Measurements from ENCODE around the gene MARCHF10. TPM values are rescaled to one million over a fixed set of nuclear protein-coding genes. Genes with fewer than 3 reads are reported as not detected.

MARCHF10 gene
- total RNA-seq, 1 donor from 2014 or later: not detected

DNA sequence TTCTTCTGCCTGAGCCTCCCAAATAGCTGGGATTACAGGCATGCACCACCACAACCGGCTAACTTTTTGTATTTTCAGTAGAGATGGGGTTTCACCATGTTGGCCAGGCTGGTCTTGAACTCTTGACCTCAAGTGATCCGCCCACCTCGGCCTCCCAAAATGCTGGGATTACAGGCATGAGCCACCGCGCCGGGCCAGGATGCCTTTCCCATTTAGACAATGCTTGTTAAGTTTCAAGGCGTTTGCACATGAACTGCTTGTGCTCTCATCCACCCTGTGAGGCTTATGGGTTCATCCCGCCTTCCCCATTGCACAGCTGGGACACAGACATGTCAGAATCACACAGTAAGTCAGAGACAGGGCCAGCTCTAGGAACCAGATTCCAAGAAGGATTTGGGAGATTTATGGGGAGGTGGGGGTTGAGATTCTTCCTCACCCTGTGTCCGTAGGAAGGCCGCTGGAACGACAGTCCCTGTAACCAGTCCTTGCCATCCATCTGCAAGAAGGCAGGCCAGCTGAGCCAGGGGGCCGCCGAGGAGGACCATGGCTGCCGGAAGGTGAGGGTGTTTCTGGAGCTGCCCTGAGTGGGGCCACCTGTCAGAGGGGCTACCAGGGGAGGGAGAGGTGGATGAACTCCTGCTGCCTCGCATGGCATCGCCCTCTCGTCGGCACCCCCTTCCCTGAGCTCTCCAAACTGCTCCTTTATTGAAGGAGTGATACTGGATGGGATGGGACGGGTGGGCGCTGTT, 134.3 kb downstream of the MARCHF10 start:
- intact Hi-C loops (cut with DNase I): loop anchor here (5.0 kb wide), 1 partner anchor 734 kb away; no protein-coding TSS in a partner anchor
- no peak for DNase-seq (ENCODE audit: low spot score)

DNA sequence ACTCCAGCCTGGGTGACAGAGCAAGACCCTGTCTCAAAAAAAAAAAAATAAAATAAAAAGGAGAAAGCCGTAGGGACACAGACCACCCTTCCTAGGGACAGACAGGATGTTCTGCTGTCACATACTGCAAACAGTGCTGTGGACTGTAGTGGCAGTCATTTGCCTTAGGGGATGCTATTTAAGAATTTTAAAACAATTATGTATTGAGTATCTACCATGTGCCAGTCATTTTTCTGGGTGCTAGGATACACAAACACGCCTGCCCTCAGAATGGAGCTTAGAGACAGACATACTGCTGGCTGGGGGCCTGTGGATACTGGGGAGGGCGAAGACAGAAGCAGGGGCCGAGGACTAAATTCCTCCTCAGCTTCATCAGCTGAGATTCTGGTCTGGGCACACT, 135.2 kb downstream of the MARCHF10 start:
- intact Hi-C loops (cut with DNase I): loop anchor here (5.0 kb wide), 1 partner anchor 734 kb away; no protein-coding TSS in a partner anchor

GRCh38 chr17:62671553-62671952, 136.6 kb downstream of the MARCHF10 start:
- intact Hi-C loops (cut with DNase I): loop anchor here (5.0 kb wide), 1 partner anchor 736 kb away; no protein-coding TSS in a partner anchor
- no peak for DNase-seq (ENCODE audit: low spot score)

More for the DNA sequence above, 135.2 kb downstream of the MARCHF10 start:
- no peak for DNase-seq (ENCODE audit: low spot score)

DNA sequence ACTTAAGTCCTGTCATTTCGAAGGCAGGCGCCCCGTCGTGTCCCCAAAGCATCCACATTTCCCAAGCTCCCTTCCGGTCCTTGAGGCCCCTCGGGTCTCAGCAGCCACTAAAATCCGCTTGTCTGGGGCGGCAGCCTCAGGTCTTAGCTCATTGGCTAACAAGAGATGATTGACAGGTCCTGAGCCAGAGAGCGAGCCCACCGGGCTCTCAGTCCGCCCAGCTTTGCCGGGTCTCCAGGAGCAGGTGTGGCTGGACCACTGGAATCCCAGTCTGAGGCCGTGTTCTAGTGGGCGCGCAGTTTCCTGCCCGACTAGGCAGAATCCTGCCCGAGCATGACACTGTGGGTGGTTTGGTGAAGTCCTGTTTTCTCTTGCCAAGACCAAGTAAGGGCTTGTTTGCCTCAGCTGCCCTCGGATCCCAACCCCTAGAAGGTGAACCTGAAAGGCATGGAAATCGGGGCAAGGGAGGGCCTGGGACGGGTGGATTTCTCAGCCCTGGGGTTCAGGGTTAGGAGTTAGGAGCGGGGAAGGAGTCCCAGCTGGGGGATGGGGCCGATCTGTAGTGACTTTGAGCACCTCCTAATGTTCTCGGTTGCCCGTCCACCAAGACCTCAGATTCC, 137.8 kb downstream of the MARCHF10 start:
- no peak for DNase-seq (ENCODE audit: low spot score)
- intact Hi-C loops (cut with DNase I): loop anchor here (5.0 kb wide), 1 partner anchor 737 kb away; no protein-coding TSS in a partner anchor

- DNase-seq (ENCODE audit: low spot score): peak; percentile 20
Observed at GRCh38 chr17:62668091-62668804, 139.9 kb downstream of the MARCHF10 start.

GRCh38 chr17:62666801-62667591, 141.1 kb downstream of the MARCHF10 start:
- intact Hi-C loops (cut with DNase I): no loop called here
- DNase-seq (ENCODE audit: low spot score): peak; percentile 73

More at GRCh38 chr17:62668091-62668804, 139.9 kb downstream of the MARCHF10 start:
- intact Hi-C loops (cut with DNase I): no loop called here

DNA sequence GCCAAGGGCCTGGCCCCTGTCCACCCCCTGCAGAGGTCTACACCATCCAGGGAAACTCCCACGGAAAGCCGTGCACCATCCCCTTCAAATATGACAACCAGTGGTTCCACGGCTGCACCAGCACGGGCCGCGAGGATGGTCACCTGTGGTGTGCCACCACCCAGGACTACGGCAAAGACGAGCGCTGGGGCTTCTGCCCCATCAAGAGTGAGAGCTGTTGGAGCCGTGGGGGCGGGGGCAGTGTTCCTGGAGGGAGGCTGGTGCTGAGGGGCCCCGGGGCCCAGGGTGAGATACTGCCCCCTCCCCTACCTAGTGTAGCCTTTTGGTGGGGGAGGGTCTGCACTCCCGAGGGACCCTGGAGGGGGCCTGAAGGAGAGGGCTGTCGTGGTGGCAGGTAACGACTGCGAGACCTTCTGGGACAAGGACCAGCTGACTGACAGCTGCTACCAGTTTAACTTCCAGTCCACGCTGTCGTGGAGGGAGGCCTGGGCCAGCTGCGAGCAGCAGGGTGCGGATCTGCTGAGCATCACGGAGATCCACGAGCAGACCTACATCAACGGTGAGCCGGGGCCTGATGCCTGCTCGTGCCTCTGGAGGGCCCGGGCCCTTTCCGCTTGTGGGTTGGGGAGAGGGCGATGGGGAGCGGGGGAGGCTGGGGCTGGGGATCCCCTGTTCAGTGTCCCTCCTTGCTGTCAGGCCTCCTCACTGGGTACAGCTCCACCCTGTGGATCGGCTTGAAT, 141.9 kb downstream of the MARCHF10 start:
- intact Hi-C loops (cut with DNase I): no loop called here
- DNase-seq (ENCODE audit: low spot score): peak; percentile 20

GRCh38 chr17:62665599-62665998, 142.5 kb downstream of the MARCHF10 start:
- intact Hi-C loops (cut with DNase I): no loop called here
- peak; percentile 33 for DNase-seq (ENCODE audit: low spot score)

GRCh38 chr17:62664336-62665120, 143.6 kb downstream of the MARCHF10 start:
- DNase-seq (ENCODE audit: low spot score): no peak
- intact Hi-C loops (cut with DNase I): no loop called here

DNA sequence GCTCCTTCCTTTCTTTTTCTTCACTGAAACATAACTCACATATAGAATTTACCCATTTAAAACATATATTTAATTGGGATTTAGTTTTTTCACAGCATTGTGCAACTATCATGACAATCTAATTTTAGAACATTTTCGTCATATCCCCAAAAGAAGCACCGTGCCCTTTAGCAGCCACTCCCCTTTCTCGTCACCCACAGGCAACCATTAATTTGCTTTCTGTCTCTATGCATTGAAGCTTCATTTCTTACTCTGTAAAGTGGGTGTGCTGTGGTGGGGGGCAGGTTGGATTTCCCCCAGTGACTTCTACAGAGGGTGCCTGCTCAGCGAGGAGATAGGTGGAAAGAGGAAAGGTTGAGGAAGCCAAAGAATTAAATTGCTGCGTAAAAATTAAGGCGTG, 144.8 kb downstream of the MARCHF10 start:
- intact Hi-C loops (cut with DNase I): no loop called here
- no peak for DNase-seq (ENCODE audit: low spot score)

GRCh38 chr17:62662855-62663254, 145.3 kb downstream of the MARCHF10 start:
- intact Hi-C loops (cut with DNase I): no loop called here
- no peak for DNase-seq (ENCODE audit: low spot score)

GRCh38 chr17:62661337-62661736, 146.8 kb downstream of the MARCHF10 start:
- no peak for DNase-seq (ENCODE audit: low spot score)
- intact Hi-C loops (cut with DNase I): no loop called here

GRCh38 chr17:62660629-62661118, 147.4 kb downstream of the MARCHF10 start:
- intact Hi-C loops (cut with DNase I): no loop called here

DNA sequence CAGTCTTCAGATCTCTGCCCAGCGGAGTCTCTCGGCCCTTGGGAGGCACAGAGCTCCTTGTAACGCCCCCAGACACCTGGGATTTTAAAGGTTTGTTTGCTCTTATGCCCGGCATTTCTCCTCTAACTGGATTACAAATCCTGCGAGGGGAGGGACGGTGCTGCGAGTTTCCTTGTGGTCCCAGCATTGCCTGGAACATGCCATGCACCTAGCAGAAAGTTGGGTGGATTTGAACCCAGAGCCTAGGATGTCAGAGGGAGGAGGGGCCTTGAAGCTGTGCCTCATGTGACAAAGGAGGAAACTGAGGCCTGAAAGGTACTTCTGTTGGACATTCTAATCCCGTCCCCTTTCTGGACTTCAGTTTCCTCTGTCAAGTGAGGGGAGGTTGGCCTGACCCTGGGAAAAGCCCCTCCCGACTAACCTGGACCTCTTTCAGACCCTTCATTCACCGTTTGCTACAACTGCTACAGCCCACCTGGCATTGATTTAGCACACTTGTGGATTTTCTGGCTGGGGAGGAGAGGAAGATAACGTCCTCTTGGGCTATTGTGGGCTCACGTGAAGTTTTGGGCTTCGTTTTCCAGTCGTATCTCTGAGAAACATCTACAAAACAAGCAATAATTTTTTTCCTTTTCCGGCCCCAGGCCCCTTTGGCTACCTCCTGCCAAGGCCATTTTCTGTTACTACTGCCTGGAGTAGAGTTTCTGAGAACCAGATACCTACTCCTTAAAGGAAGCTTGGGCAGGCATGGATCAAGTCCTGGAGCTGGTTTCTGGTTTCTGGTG, 149.8 kb downstream of the MARCHF10 start:
- no peak for DNase-seq (ENCODE audit: low spot score)
- intact Hi-C loops (cut with DNase I): no loop called here

More at GRCh38 chr17:62660629-62661118, 147.4 kb downstream of the MARCHF10 start:
- DNase-seq (ENCODE audit: low spot score): no peak

DNA sequence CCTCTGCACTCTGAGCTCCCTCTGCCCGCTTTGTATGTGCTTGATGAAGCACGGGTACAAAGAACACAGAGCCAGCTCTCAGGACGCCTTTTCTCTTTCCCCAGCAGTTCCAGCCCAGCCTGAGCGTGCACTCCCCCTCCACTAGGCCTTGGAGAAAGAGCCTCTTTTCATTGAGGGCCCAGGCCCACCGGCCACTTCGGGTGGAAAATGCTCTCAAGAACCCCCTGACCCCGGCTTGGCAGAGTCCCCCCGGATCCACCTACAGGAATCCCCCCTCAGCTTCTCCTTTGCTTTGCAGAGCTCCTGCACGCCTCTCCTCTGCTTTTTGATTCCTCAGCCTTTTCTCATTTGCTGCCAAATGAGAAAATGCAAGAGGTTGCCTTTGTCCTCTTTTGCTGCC, 150.4 kb downstream of the MARCHF10 start:
- intact Hi-C loops (cut with DNase I): no loop called here
- DNase-seq (ENCODE audit: low spot score): no peak

GRCh38 chr17:62657145-62657665, 150.9 kb downstream of the MARCHF10 start:
- DNase-seq (ENCODE audit: low spot score): no peak
- intact Hi-C loops (cut with DNase I): no loop called here

GRCh38 chr17:62656446-62656845, 151.7 kb downstream of the MARCHF10 start:
- DNase-seq (ENCODE audit: low spot score): no peak
- intact Hi-C loops (cut with DNase I): no loop called here
